Fibroblast of villous mesenchyme (primary cell): ENCODE data around the gene CYP4F2. TPM values are rescaled to one million over a fixed set of nuclear protein-coding genes. Genes with fewer than 3 reads are reported as not detected.
A peak's percentile ranks its signal among the peaks of the same experiment; 100 is the strongest.

Experiments
- DNase-seq: peaks from one replicate; pipeline ENCODE4 v3.0.0-alpha.2; 2010; ENCODE audit warnings: low read depth
- H3K4me3 ChIP-seq: 2 replicates; pipeline ENCODE4 v1.5.1; 2011; ENCODE audit warnings: low read depth, mild to moderate bottlenecking, low read length
- total RNA-seq: library from RNA; depleted of rRNA; stranded (reverse); fragments of >200 nt; gene quantifications from 2 replicates; pipeline ENCODE4 v1.2.3, GENCODE V29; 2012
- TF ChIP-seq, protein P1 (sequence below): IDR thresholded peaks from 2 replicates; pipeline ENCODE4 v1.5.1; 2012; ENCODE audit warnings: low read depth, mild to moderate bottlenecking, low read length; ENCODE audit not compliant: insufficient read depth

The CYP4F2 gene
- total RNA-seq, 1 donor: not detected

DNA sequence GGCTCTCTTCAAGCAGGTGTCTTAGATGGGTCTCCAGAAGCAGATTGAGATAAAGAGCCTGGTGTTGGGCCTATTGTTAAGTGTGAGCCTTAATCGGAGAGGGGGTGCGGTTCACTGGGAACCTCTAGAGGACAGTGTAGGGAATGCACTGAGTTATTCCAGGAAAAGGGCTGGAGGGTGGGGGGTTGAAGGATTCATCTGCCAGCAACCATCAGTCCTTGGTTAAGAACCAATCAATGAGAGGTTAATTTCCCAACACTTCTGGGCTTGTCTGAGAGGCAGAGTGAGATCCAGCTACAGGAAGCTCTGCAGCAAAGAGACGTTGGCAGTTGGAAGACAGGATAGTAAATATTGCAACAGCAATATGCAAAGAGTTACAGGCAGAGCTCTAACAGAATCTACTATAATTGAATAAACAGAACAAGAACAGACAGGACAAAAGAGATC lies 28.7 kb downstream of the CYP4F2 start:
- no peak overlapping the region for H3K4me3 ChIP-seq
- TF ChIP-seq, protein P1, sequence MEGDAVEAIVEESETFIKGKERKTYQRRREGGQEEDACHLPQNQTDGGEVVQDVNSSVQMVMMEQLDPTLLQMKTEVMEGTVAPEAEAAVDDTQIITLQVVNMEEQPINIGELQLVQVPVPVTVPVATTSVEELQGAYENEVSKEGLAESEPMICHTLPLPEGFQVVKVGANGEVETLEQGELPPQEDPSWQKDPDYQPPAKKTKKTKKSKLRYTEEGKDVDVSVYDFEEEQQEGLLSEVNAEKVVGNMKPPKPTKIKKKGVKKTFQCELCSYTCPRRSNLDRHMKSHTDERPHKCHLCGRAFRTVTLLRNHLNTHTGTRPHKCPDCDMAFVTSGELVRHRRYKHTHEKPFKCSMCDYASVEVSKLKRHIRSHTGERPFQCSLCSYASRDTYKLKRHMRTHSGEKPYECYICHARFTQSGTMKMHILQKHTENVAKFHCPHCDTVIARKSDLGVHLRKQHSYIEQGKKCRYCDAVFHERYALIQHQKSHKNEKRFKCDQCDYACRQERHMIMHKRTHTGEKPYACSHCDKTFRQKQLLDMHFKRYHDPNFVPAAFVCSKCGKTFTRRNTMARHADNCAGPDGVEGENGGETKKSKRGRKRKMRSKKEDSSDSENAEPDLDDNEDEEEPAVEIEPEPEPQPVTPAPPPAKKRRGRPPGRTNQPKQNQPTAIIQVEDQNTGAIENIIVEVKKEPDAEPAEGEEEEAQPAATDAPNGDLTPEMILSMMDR: peak; percentile 57
- DNase-seq: peak; percentile 13

DNA sequence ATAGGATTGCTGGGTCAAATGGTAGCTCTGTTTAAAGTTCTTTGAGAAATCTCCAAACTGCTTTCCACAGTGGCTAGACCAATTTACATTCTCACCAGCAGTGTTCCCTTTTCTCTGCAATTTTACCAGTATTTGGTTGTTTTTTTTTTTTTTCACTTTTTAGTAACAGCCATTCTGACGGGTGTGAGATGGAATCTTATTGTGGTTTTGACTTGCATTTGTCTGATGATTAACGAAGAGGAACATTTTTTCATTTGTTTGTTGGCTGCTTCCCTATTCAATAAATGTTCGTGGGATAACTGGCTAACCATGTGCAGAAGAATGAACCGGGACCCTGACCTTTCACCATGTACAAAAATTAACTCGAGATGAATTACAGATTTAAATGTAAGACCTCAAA lies 31.2 kb downstream of the CYP4F2 start:
- DNase-seq: no peak
- TF ChIP-seq, protein P1: no peak
- no peak overlapping the region for H3K4me3 ChIP-seq

DNA sequence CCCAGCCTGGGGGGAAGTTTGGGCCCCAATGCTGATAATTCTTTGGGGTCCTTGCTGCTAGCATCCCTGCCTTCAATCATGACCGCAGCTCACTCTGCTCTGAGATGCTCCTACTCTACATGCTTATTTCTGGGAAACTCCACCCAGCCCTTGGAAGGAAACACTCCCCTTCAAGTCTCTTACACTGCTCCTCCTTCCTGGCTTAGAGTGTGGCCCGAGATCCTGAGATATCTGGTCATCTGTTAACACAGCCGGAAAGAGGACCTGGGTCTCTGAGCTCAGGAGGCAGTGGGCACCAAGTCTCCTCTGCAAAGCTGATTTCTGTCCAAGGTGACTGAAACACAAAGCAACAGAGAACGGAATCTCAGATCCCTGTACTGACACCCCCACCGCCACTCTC lies 33.0 kb downstream of the CYP4F2 start:
- no peak overlapping the region for H3K4me3 ChIP-seq
- TF ChIP-seq, protein P1: no peak
- no peak for DNase-seq

DNA sequence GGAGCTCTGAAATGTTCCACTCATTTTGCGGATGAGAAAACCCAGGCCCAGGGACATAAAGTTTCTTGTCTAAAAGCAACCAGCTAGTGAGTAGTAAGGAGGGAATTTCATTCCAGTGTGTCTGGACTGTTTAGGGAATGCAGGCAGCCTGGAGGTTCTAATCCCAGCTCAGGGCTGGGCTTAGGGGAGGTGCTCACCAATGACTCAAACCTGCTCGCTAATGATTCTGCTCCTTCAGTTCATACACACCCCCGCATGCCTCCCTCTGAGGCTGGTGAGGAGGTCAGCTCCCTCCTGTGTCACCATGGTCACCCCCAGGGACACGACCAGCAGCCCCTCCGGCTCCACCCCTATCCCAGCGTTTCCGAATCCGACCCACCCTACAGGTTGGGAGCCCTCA lies 34.6 kb downstream of the CYP4F2 start:
- TF ChIP-seq, protein P1: no peak
- H3K4me3 ChIP-seq: no peak overlapping the region
- DNase-seq: no peak

DNA sequence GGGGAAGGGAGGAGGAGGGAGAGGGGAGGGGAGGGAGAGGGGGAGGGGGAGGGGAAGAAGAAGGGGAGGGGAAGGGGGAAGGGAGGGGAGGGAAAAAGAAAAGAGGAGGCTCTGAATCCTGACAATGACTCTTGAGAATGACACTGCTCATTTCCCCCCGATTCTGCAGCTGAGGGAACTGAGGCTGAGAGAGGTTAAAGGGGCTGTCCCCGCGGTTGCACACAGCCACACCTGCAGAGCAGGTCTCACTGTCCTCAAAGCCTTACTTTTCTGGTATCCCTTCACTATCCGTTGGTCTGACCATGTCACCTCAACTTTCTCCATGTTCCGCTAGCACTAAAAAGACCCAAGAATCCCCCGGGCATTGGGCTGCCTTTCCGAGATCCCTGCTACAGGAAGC lies 35.4 kb downstream of the CYP4F2 start:
- DNase-seq: no peak
- TF ChIP-seq, protein P1: no peak
- H3K4me3 ChIP-seq: no peak overlapping the region

DNA sequence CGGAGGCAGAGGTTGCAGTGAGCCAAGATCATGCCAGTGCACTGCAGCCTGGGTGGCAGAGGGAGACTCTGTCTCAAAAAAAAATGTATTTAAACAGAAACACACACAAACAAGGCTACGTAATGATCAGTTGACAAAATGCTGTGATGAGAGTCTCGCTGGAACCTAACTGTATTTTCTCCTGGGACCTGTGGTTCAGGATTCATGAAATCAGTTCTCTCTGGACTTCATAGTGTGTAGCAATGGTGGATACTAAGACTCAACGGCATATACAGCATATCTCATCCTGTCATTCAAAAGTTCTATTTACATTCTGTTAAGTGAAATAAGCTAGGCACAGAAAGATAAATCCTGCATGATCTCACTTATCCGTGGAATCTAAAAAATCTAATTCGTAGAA lies 37.4 kb downstream of the CYP4F2 start:
- TF ChIP-seq, protein P1: no peak
- no peak for DNase-seq
- H3K4me3 ChIP-seq: no peak overlapping the region

DNA sequence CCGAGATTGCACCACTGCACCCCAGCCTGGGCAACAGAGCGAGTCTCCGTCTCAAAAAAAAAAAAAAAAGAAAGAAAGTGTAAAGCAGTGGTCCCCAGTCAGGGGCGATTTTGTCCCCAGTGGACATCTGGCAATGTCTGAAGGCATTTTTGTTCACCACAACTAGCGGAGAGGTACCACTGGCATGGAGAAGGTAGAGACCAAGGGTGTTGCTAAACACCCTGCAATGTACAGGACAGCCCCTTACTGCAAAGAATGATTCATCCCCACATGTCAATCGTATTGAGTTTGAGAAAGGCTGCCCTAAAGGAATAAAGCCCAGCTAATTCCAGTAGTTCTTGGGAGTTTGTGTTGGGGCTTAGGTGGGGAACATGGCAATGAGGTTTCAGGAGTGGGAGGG lies 38.7 kb downstream of the CYP4F2 start:
- no peak for DNase-seq
- TF ChIP-seq, protein P1: no peak
- H3K4me3 ChIP-seq: no peak overlapping the region
